Endothelial cell of umbilical vein (primary cell): ENCODE measurements around the gene CCDC81. TPM values are rescaled to one million over a fixed set of nuclear protein-coding genes. Genes with fewer than 3 reads are reported as not detected.

Experiments used
- BruUV-seq: library from RNA; stranded (reverse); fragments of 400-500 nt; replicated peaks from 2 replicates; lab custom pipeline; 2021; lab: Mats Ljungman, UMichigan
- CTCF ChIA-PET: fragments of 300-600, 350-600 bp; sonication (Branson Sonifier 250); formaldehyde crosslinking; loops from one replicate; lab custom pipeline; 2021; ENCODE audit warnings: antibody characterized with exemption, inconsistent platforms; lab: Charles Lee
- POLR2A ChIA-PET: fragments of 300-600, 350-600 bp; sonication (Branson Sonifier 250); formaldehyde crosslinking; loops from one replicate; lab custom pipeline; 2021; ENCODE audit warnings: antibody characterized with exemption, inconsistent platforms; lab: Charles Lee
- DNase-seq: peaks from one replicate; pipeline ENCODE4 v3.0.0-alpha.2; 2011; ENCODE audit warnings: low read depth, low spot score
- FAIRE-seq: peaks from 2 replicates; lab custom pipeline; 2011; peaks lifted over from hg19 to GRCh38; lab: Jason Lieb, UNC
- H2AFZ ChIP-seq: 2 replicates; pipeline ENCODE4 v1.6.0; 2012; ENCODE audit warnings: low read depth, low read length, control low read depth, inconsistent platforms
- H3K27ac ChIP-seq: 2 replicates; pipeline ENCODE4 v1.5.1; 2011; ENCODE audit warnings: low read depth, mild to moderate bottlenecking, control low read depth, low read length, moderate library complexity; ENCODE audit not compliant: insufficient read depth
- H3K27me3 ChIP-seq, 2 experiments: 2 replicates each; pipeline versions ENCODE4 v1.6.0 to v1.6.1; 2011; ENCODE audit warnings: low read length in 2 of 2, mixed read lengths in 1 of 2; ENCODE audit not compliant: control insufficient read depth in 2 of 2, insufficient read depth in 2 of 2
- H3K36me3 ChIP-seq, 2 experiments: 2 replicates in 1 of 2; 3 replicates in 1 of 2; pipeline ENCODE4 v1.5.1; 2011; ENCODE audit warnings: low read length in 2 of 2, mild to moderate bottlenecking in 1 of 2, moderate library complexity in 1 of 2; ENCODE audit not compliant: control insufficient read depth in 2 of 2, insufficient read depth in 2 of 2; ENCODE audit errors: extremely low read depth in 1 of 2
- H3K4me1 ChIP-seq: 3 replicates; pipeline ENCODE4 v1.5.1; 2011; ENCODE audit warnings: mild to moderate bottlenecking, low read length; ENCODE audit not compliant: control insufficient read depth, insufficient read depth; ENCODE audit errors: extremely low read depth
- H3K4me2 ChIP-seq: 2 replicates; pipeline ENCODE4 v1.6.1; 2011; ENCODE audit warnings: low read length, control low read depth, mixed read lengths; ENCODE audit not compliant: insufficient read depth
- H3K4me3 ChIP-seq, 3 experiments: fragments of 200-600 bp in 1 of 3; sonication (generic), shearing (Covaris generic) in 1 of 3; replicated peaks in 1 of 3; 2 replicates each; pipeline ENCODE4 v1.5.1; 2011 to 2016; ENCODE audit warnings: control low read depth in 3 of 3, low read length in 3 of 3, mild to moderate bottlenecking in 2 of 3, inconsistent platforms in 1 of 3, low read depth in 1 of 3, moderate library complexity in 1 of 3; ENCODE audit not compliant: insufficient read depth in 1 of 3
- H3K79me2 ChIP-seq: 2 replicates; pipeline ENCODE4 v1.6.0; 2012; ENCODE audit warnings: low read length, inconsistent platforms; ENCODE audit not compliant: control insufficient read depth, insufficient read depth
- H3K9ac ChIP-seq: replicated peaks from 2 replicates; pipeline ENCODE3; 2011; ENCODE audit warnings: low read length, control low read depth; ENCODE audit not compliant: insufficient read depth; ENCODE audit errors: extremely low read depth
- H3K9me1 ChIP-seq: replicated peaks from 3 replicates; pipeline ENCODE4 v1.6.0; 2011; ENCODE audit warnings: mild to moderate bottlenecking, low read length; ENCODE audit not compliant: control insufficient read depth, insufficient read depth; ENCODE audit errors: extremely low read depth
- H3K9me3 ChIP-seq: replicated peaks from 2 replicates; pipeline ENCODE4 v1.5.1; 2012; ENCODE audit warnings: low read length, inconsistent platforms; ENCODE audit not compliant: control insufficient read depth, insufficient read depth
- H4K20me1 ChIP-seq: replicated peaks from 2 replicates; pipeline ENCODE3; 2011; ENCODE audit warnings: mild to moderate bottlenecking, low read length; ENCODE audit not compliant: control insufficient read depth, insufficient read depth; ENCODE audit errors: extremely low read depth
- CTCF ChIP-seq, 2 donors: IDR thresholded peaks; 1 replicate in 1 of 2; 2 replicates in 1 of 2; pipeline ENCODE4 v1.5.1; 2011; ENCODE audit warnings: low read length in 2 of 2, mild to moderate bottlenecking in 2 of 2, moderate library complexity in 2 of 2, control low read depth in 1 of 2, inconsistent platforms in 1 of 2, low read depth in 1 of 2; ENCODE audit not compliant: insufficient read depth in 1 of 2; ENCODE audit errors: extremely low read depth in 1 of 2
- EZH2 ChIP-seq: IDR thresholded peaks from 2 replicates; pipeline ENCODE4 v1.6.1; 2012; ENCODE audit warnings: borderline replicate concordance, low read depth, mild to moderate bottlenecking, moderate library complexity, low read length, inconsistent platforms; ENCODE audit not compliant: severe bottlenecking
- FOS ChIP-seq: IDR thresholded peaks from 2 replicates; pipeline ENCODE4 v1.6.1; 2011; ENCODE audit warnings: mild to moderate bottlenecking, low read length, moderate library complexity, borderline replicate concordance; ENCODE audit not compliant: insufficient read depth
- GATA2 ChIP-seq: IDR thresholded peaks from 2 replicates; pipeline ENCODE4 v1.7.0; 2011; ENCODE audit warnings: low read depth, mild to moderate bottlenecking, moderate library complexity, mixed read lengths, low read length; ENCODE audit not compliant: insufficient read length, insufficient read depth
- JUN ChIP-seq: IDR thresholded peaks from 2 replicates; pipeline ENCODE4 v1.6.1; 2011; ENCODE audit warnings: borderline replicate concordance, low read depth; ENCODE audit not compliant: insufficient read length, insufficient read depth
- MAX ChIP-seq: IDR thresholded peaks from 2 replicates; pipeline ENCODE4 v1.6.1; 2011; ENCODE audit not compliant: insufficient read depth, insufficient read length
- MYC ChIP-seq: IDR thresholded peaks from one replicate; pipeline ENCODE4 v1.6.1; 2011; ENCODE audit warnings: mild to moderate bottlenecking, low read depth, low read length
- POLR2A ChIP-seq: IDR thresholded peaks from 2 replicates; pipeline ENCODE4 v1.6.1; 2012; ENCODE audit warnings: low read depth, mild to moderate bottlenecking, control low read depth, low read length
- POLR2AphosphoS5 ChIP-seq: IDR thresholded peaks from 2 replicates; pipeline ENCODE4 v1.6.1; 2012; ENCODE audit warnings: low read depth, mild to moderate bottlenecking, control low read depth, low read length, moderate library complexity; ENCODE audit not compliant: insufficient read depth
- dilution Hi-C: fragments of 300-500 bp; cut with MboI; formaldehyde crosslinking; loops from one replicate; pipeline ENCODE4 v1.15.0; 2019; ENCODE audit warnings: low sequenced_read_pairs; ENCODE audit not compliant: extremely low pct_ligation_motif_present
- intact Hi-C: fragments of 100-400 bp; cut with micrococcal nuclease; formaldehyde crosslinking; loops from one replicate; pipeline ENCODE4 v1.10.0; 2022
- polyA plus RNA-seq, 4 experiments: library from polyadenylated mRNA; depleted of rRNA in 3 of 4; stranded (reverse) in 3 of 4; unstranded in 1 of 4; fragments of >200 nt; gene quantifications; 2 replicates each; pipeline versions ENCODE4 v1.2.1 to v1.2.3, GENCODE V29; 2011 to 2012; ENCODE audit warnings: missing spikeins in 1 of 4
- total RNA-seq: library from RNA; stranded (reverse); gene quantifications from 2 replicates; pipeline ENCODE4 v1.2.3, GENCODE V29; 2021

CCDC81 gene
- total and polyA plus RNA-seq, 2 donors (not counting 3 experiments of a cell fraction or from before 2014, with no cell fraction given) = 0.57 to 1.1 TPM

- dilution Hi-C loops = no loop called here
- CTCF ChIA-PET = interaction anchor here (0.6 to 1.8 kb wide), 2 partner anchors 44 to 83 kb away, joined by 3 to 9 read pairs; no protein-coding TSS in a partner anchor
Measured at GRCh38 chr11:86443415-86443814, 68.7 kb downstream of the CCDC81 start.

More at GRCh38 chr11:86443415-86443814, 68.7 kb downstream of the CCDC81 start:
- Histone ChIP-seq H3K9me3 (no peaks in the 10 kb centered on the region), H3K4me1 (peaks cover 6% of the 10 kb centered on the region), H3K4me3 (no peak overlapping the region), H2AFZ (no peak overlapping the region), H3K27me3 (no peaks in the 10 kb centered on the region), H3K36me3 (no peaks in the 10 kb centered on the region), H3K9ac (no peak overlapping the region), H3K27ac (no peak overlapping the region), H4K20me1 (no peaks in the 10 kb centered on the region), H3K9me1 (no peaks in the 10 kb centered on the region), H3K79me2 (no peaks in the 10 kb centered on the region), H3K4me2 (no peak overlapping the region)
- POLR2A ChIA-PET = no interaction called here
- intact Hi-C loops = no loop called here
- TF ChIP-seq MAX = no peak
- no peak for TF ChIP-seq CTCF (IDR thresholded peaks at IDR 0.05; ENCODE audit: extremely low read depth in 1 of 2, insufficient read depth in 1 of 2, low read depth in 1 of 2, low read length in 2 of 2)
- no peak for TF ChIP-seq FOS
- TF ChIP-seq JUN = no peak
- TF ChIP-seq GATA2 = no peak
- TF ChIP-seq MYC = no peak
- TF ChIP-seq EZH2 = no peak
- no peak for TF ChIP-seq POLR2A
- TF ChIP-seq POLR2AphosphoS5 = no peak
- FAIRE-seq (no peak), DNase-seq (no peak)
- no TSS peak for BruUV-seq
